BE2C (cell line): ENCODE measurements around the gene GDPD5.

Experiments used
- DNase-seq: peaks from one replicate; pipeline ENCODE4 v3.0.0-alpha.2; 2020
- H3K27me3 ChIP-seq: fragments of 250-450 bp; sonication (Bioruptor Pico); 2 replicates; pipeline ENCODE4 v1.5.1; 2020; ENCODE audit warnings: mild to moderate bottlenecking
- H3K36me3 ChIP-seq: fragments of 250-450 bp; sonication (Bioruptor Pico); 2 replicates; pipeline ENCODE4 v1.5.1; 2020; ENCODE audit warnings: mild to moderate bottlenecking
- H3K4me1 ChIP-seq: fragments of 250-450 bp; sonication (Bioruptor Pico); 2 replicates; pipeline ENCODE4 v1.5.1; 2020
- H3K4me3 ChIP-seq: 2 replicates; pipeline ENCODE4 v1.5.1; 2011; ENCODE audit warnings: low read depth, low read length
- H3K9me3 ChIP-seq: fragments of 250-450 bp; sonication (Bioruptor Pico); 2 replicates; pipeline ENCODE4 v1.5.1; 2020
- CTCF ChIP-seq: IDR thresholded peaks from 2 replicates; pipeline ENCODE4 v1.5.1; 2012; ENCODE audit warnings: mild to moderate bottlenecking, low read depth, low read length

The GDPD5 gene

GRCh38 chr11:75449776-75450175, 76.0 kb downstream of the GDPD5 start:
- Histone ChIP-seq H3K4me3 (no peak overlapping the region), H3K4me1 (no peaks in the 10 kb centered on the region), H3K36me3 (no peaks in the 10 kb centered on the region), H3K9me3 (no peaks in the 10 kb centered on the region), H3K27me3 (no peaks in the 10 kb centered on the region)
- TF ChIP-seq CTCF, result no peak
- no peak for DNase-seq

GRCh38 chr11:75449271-75449670, 76.5 kb downstream of the GDPD5 start:
- H3K9me3 ChIP-seq, result no peaks in the 10 kb centered on the region
- no peaks in the 10 kb centered on the region for H3K4me1 ChIP-seq
- no peaks in the 10 kb centered on the region for H3K36me3 ChIP-seq
- no peaks in the 10 kb centered on the region for H3K27me3 ChIP-seq
- TF ChIP-seq CTCF, result no peak
- H3K4me3 ChIP-seq, result no peak overlapping the region
- no peak for DNase-seq

GRCh38 chr11:75447415-75447814, 78.3 kb downstream of the GDPD5 start:
- H3K9me3 ChIP-seq, result no peaks in the 10 kb centered on the region
- no peak for DNase-seq
- no peaks in the 10 kb centered on the region for H3K36me3 ChIP-seq
- no peak overlapping the region for H3K4me3 ChIP-seq
- H3K27me3 ChIP-seq, result no peaks in the 10 kb centered on the region
- no peaks in the 10 kb centered on the region for H3K4me1 ChIP-seq
- TF ChIP-seq CTCF, result no peak

GRCh38 chr11:75445315-75445953, 80.3 kb downstream of the GDPD5 start:
- TF ChIP-seq CTCF, result peak; percentile 98

GRCh38 chr11:75443043-75443442, 82.7 kb downstream of the GDPD5 start:
- no peaks in the 10 kb centered on the region for H3K27me3 ChIP-seq
- no peak for TF ChIP-seq CTCF
- H3K9me3 ChIP-seq, result no peaks in the 10 kb centered on the region
- no peaks in the 10 kb centered on the region for H3K36me3 ChIP-seq
- no peak for DNase-seq
- H3K4me1 ChIP-seq, result no peaks in the 10 kb centered on the region
- H3K4me3 ChIP-seq, result no peak overlapping the region

More at GRCh38 chr11:75445315-75445953, 80.3 kb downstream of the GDPD5 start:
- DNase-seq, result peak; percentile 83
- Histone ChIP-seq H3K4me1 (no peaks in the 10 kb centered on the region), H3K4me3 (no peak overlapping the region), H3K36me3 (no peaks in the 10 kb centered on the region), H3K27me3 (no peaks in the 10 kb centered on the region), H3K9me3 (no peaks in the 10 kb centered on the region)

- Histone ChIP-seq H3K9me3 (no peaks in the 10 kb centered on the region), H3K4me3 (no peak overlapping the region), H3K27me3 (no peaks in the 10 kb centered on the region), H3K4me1 (no peaks in the 10 kb centered on the region), H3K36me3 (no peaks in the 10 kb centered on the region)
- TF ChIP-seq CTCF, result no peak
- no peak for DNase-seq
Observed at GRCh38 chr11:75442161-75442885, 83.4 kb downstream of the GDPD5 start.
